KMS-11 (cell line): ENCODE data around the gene CCR3.

Experiments
- H2AFZ ChIP-seq: fragments of 200-600 bp; sonication (generic); 2 replicates; pipeline ENCODE4 v1.6.1; 2016; ENCODE audit warnings: antibody characterized with exemption, mixed run types, low read depth
- H3K27ac ChIP-seq: fragments of 200-600 bp; sonication (generic); 2 replicates; pipeline ENCODE4 v1.6.1; 2016; ENCODE audit warnings: mild to moderate bottlenecking, mixed run types
- H3K27me3 ChIP-seq: fragments of 200-600 bp; sonication (generic); 2 replicates; pipeline ENCODE4 v1.6.1; 2017; ENCODE audit warnings: mild to moderate bottlenecking, low read depth, mixed run types, moderate library complexity; ENCODE audit not compliant: insufficient read depth
- H3K36me3 ChIP-seq: fragments of 200-600 bp; sonication (generic); 2 replicates; pipeline ENCODE4 v1.6.1; 2017; ENCODE audit warnings: mild to moderate bottlenecking, mixed run types; ENCODE audit not compliant: insufficient read depth
- H3K4me1 ChIP-seq: fragments of 200-600 bp; sonication (generic); 2 replicates; pipeline ENCODE4 v1.6.1; 2016; ENCODE audit warnings: mild to moderate bottlenecking, low read depth, mixed run types; ENCODE audit not compliant: poor library complexity, severe bottlenecking
- H3K4me2 ChIP-seq: fragments of 200-600 bp; sonication (generic); 2 replicates; pipeline ENCODE4 v1.7.0; 2016; ENCODE audit warnings: mild to moderate bottlenecking, mixed run types
- H3K4me3 ChIP-seq: fragments of 200-600 bp; sonication (generic); IDR thresholded peaks from 2 replicates; pipeline ENCODE4 v1.6.1; 2017; ENCODE audit warnings: low read depth, low read length, mixed read lengths; ENCODE audit not compliant: insufficient read depth
- H3K79me2 ChIP-seq: fragments of 200-600 bp; sonication (generic); 2 replicates; pipeline ENCODE4 v1.6.1; 2016; ENCODE audit warnings: low read depth, mixed run types; ENCODE audit not compliant: insufficient read depth
- H3K9ac ChIP-seq: fragments of 200-600 bp; sonication (generic); 2 replicates; pipeline ENCODE4 v1.6.1; 2016; ENCODE audit warnings: mild to moderate bottlenecking, mixed run types
- H4K20me1 ChIP-seq: fragments of 200-600 bp; sonication (generic); 2 replicates; pipeline ENCODE4 v1.6.1; 2016; ENCODE audit warnings: mild to moderate bottlenecking, mixed run types; ENCODE audit not compliant: insufficient read depth
- TF ChIP-seq, protein P1 (sequence below): fragments of 200-600 bp; sonication (generic); conservative IDR thresholded peaks from 2 replicates; pipeline ENCODE4 v1.6.1; 2017; ENCODE audit warnings: low read depth, mild to moderate bottlenecking, antibody characterized with exemption, low read length, moderate library complexity, mixed read lengths

Gene CCR3

GRCh38 chr3:46245146-46245545 is 2.9 kb downstream of the CCR3 start:
- H3K27me3 ChIP-seq: no peaks in the 10 kb centered on the region
- no peak overlapping the region for H3K27ac ChIP-seq
- no peak overlapping the region for H3K4me3 ChIP-seq
- TF ChIP-seq, protein P1, sequence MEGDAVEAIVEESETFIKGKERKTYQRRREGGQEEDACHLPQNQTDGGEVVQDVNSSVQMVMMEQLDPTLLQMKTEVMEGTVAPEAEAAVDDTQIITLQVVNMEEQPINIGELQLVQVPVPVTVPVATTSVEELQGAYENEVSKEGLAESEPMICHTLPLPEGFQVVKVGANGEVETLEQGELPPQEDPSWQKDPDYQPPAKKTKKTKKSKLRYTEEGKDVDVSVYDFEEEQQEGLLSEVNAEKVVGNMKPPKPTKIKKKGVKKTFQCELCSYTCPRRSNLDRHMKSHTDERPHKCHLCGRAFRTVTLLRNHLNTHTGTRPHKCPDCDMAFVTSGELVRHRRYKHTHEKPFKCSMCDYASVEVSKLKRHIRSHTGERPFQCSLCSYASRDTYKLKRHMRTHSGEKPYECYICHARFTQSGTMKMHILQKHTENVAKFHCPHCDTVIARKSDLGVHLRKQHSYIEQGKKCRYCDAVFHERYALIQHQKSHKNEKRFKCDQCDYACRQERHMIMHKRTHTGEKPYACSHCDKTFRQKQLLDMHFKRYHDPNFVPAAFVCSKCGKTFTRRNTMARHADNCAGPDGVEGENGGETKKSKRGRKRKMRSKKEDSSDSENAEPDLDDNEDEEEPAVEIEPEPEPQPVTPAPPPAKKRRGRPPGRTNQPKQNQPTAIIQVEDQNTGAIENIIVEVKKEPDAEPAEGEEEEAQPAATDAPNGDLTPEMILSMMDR: no peak
- H2AFZ ChIP-seq: no peak overlapping the region
- no peaks in the 10 kb centered on the region for H3K79me2 ChIP-seq
- no peak overlapping the region for H3K9ac ChIP-seq
- H3K4me2 ChIP-seq: no peak overlapping the region
- no peaks in the 10 kb centered on the region for H4K20me1 ChIP-seq
- H3K36me3 ChIP-seq: no peaks in the 10 kb centered on the region
- peaks cover 11% of the 10 kb centered on the region for H3K4me1 ChIP-seq

DNA sequence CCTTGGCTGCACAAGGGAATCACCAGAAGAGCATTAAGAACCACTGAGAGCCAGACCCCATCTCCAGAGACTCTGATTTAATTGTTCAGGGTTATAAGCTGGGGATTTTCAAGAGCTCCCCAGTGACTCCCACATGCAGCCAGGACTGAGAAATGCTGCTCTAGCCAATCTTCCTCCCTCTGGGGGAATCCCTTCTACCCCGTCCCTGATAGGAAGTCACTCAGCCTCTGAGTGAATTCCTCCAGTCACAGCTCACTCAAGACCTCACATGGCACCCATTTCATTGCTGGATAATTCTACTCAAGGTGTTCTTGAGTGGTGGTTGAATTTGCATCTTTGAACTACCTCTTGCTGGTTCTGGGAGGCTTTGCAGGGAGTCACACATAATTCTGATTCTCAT is 10.7 kb downstream of the CCR3 start:
- H2AFZ ChIP-seq: no peak overlapping the region
- H3K27me3 ChIP-seq: no peaks in the 10 kb centered on the region
- H3K4me3 ChIP-seq: no peak overlapping the region
- H3K27ac ChIP-seq: no peak overlapping the region
- TF ChIP-seq, protein P1: no peak
- H4K20me1 ChIP-seq: no peaks in the 10 kb centered on the region
- peaks cover 6% of the 10 kb centered on the region for H3K4me1 ChIP-seq
- no peaks in the 10 kb centered on the region for H3K79me2 ChIP-seq
- no peak overlapping the region for H3K4me2 ChIP-seq
- H3K9ac ChIP-seq: no peak overlapping the region
- H3K36me3 ChIP-seq: no peaks in the 10 kb centered on the region

- no peaks in the 10 kb centered on the region for H3K79me2 ChIP-seq
- H3K27ac ChIP-seq: no peak overlapping the region
- H3K36me3 ChIP-seq: no peaks in the 10 kb centered on the region
- no peaks in the 10 kb centered on the region for H3K27me3 ChIP-seq
- no peaks in the 10 kb centered on the region for H4K20me1 ChIP-seq
- no peak overlapping the region for H3K4me3 ChIP-seq
- H3K4me1 ChIP-seq: peaks cover 3% of the 10 kb centered on the region
- TF ChIP-seq, protein P1: no peak
- no peak overlapping the region for H3K4me2 ChIP-seq
- no peak overlapping the region for H3K9ac ChIP-seq
- H2AFZ ChIP-seq: no peak overlapping the region
Observed at GRCh38 chr3:46258525-46258924, 16.3 kb downstream of the CCR3 start.

- Histone ChIP-seq H3K79me2 (no peaks in the 10 kb centered on the region), H3K4me2 (no peak overlapping the region), H2AFZ (no peak overlapping the region), H3K27me3 (no peaks in the 10 kb centered on the region), H3K4me3 (no peak overlapping the region), H3K27ac (no peak overlapping the region), H3K36me3 (no peaks in the 10 kb centered on the region), H3K9ac (no peak overlapping the region), H3K4me1 (peaks cover 3% of the 10 kb centered on the region), H4K20me1 (no peaks in the 10 kb centered on the region)
- TF ChIP-seq, protein P1: no peak
Observed at GRCh38 chr3:46261926-46262594, 19.8 kb downstream of the CCR3 start.
